MG63 (cell line): Measurements from ENCODE around the gene NAA35. TPM values are rescaled to one million over a fixed set of nuclear protein-coding genes. Genes with fewer than 3 reads are reported as not detected.

Experiments
- DNase-seq: peaks from one replicate; pipeline ENCODE4 v3.0.0-alpha.2; 2020
- H3K27me3 ChIP-seq: fragments of 250-450 bp; sonication (Bioruptor Pico); 2 replicates; pipeline ENCODE4 v1.5.1; 2020; ENCODE audit warnings: mild to moderate bottlenecking, moderate library complexity
- H3K36me3 ChIP-seq: fragments of 250-450 bp; sonication (Bioruptor Pico); 2 replicates; pipeline ENCODE4 v1.5.1; 2020; ENCODE audit warnings: mild to moderate bottlenecking, moderate library complexity
- H3K4me3 ChIP-seq: fragments of 250-450 bp; sonication (Bioruptor Pico); 2 replicates; pipeline ENCODE4 v1.5.1; 2020; ENCODE audit warnings: mild to moderate bottlenecking, moderate library complexity
- H3K9me3 ChIP-seq: fragments of 250-450 bp; sonication (Bioruptor Pico); 2 replicates; pipeline ENCODE4 v1.5.1; 2020; ENCODE audit warnings: mild to moderate bottlenecking, moderate library complexity
- total RNA-seq: library from RNA; depleted of rRNA; stranded (reverse); fragments of >200 nt; shearing (Covaris generic); gene quantifications from 2 replicates; pipeline ENCODE4 v1.2.3, GENCODE V29; 2014; ENCODE audit warnings: low replicate concordance; rRNA removed

Gene NAA35
- total RNA-seq, 1 experiment from 2014 or later, result 28.1 TPM

GRCh38 chr9:86069206-86069869, 128.4 kb downstream of the NAA35 start:
- Histone ChIP-seq H3K9me3 (no peaks in the 10 kb centered on the region), H3K36me3 (no peaks in the 10 kb centered on the region; the same call in 1 of the 2 replicates), H3K4me3 (no peak overlapping the region), H3K27me3 (no peaks in the 10 kb centered on the region)
- no peak for DNase-seq

Other genes starting within 250 kb of the NAA35 start
- 13.0 and 22.5 TPM in 2 replicates for gene AGTPBP1, start 199.2 kb upstream of the NAA35 start, total RNA-seq
- 37.9 and 43.9 TPM in 2 replicates for gene GOLM1, start 158.4 kb downstream of the NAA35 start, total RNA-seq